T-cell (primary cell): Measurements from ENCODE around the gene RUNX3. TPM values are rescaled to one million over a fixed set of nuclear protein-coding genes. Genes with fewer than 3 reads are reported as not detected.

Experiments used
- ATAC-seq, 4 experiments: fragments of 200-7000 bp in 3 of 4; fragments of 150-1000 bp in 1 of 4; cut with Tn5 transposase; replicated peaks in 1 of 4; 1 replicate in 3 of 4; 2 replicates in 1 of 4; pipeline ENCODE4 v1.10.0; 2021; ENCODE audit warnings: moderate library complexity in 3 of 4, mild to moderate bottlenecking in 2 of 4, moderate number of reproducible peaks in 1 of 4
- CTCF ChIA-PET, 2 donors: fragments of 300-600 bp; sonication (Branson Sonifier 250); formaldehyde crosslinking; loops; one replicate each; lab custom pipeline; 2022; ENCODE audit warnings: antibody characterized with exemption in 2 of 2; lab: Charles Lee
- POLR2A ChIA-PET, 2 donors: fragments of 300-600 bp; sonication (Branson Sonifier 250); formaldehyde crosslinking; loops; one replicate each; lab custom pipeline; 2022; ENCODE audit warnings: antibody characterized with exemption in 2 of 2; lab: Charles Lee
- DNase-seq, 35 experiments: peaks; one replicate each; pipeline versions ENCODE4 v3.0.0 to v3.0.0-alpha.2; 2013 to 2023
- H3K27ac ChIP-seq: one replicate; pipeline ENCODE4 v1.5.1; 2013; ENCODE audit warnings: low read length
- H3K27me3 ChIP-seq, 2 experiments: replicated peaks in 1 of 2; 1 replicate in 1 of 2; 2 replicates in 1 of 2; pipeline versions ENCODE4 v1.6.1 to v1.7.0; 2013; ENCODE audit warnings: low read length in 1 of 2, mixed read lengths in 1 of 2; ENCODE audit not compliant: control insufficient read depth in 2 of 2, insufficient read depth in 2 of 2; ENCODE audit errors: extremely low read depth in 1 of 2
- H3K36me3 ChIP-seq, 2 donors: 1 replicate in 1 of 2; 2 replicates in 1 of 2; pipeline versions ENCODE4 v1.6.1 to v1.7.0; 2013; ENCODE audit warnings: low read length in 1 of 2; ENCODE audit not compliant: control insufficient read depth in 2 of 2, insufficient read depth in 1 of 2; ENCODE audit errors: extremely low read depth in 1 of 2
- H3K4me1 ChIP-seq, 2 experiments: 1 replicate in 1 of 2; 2 replicates in 1 of 2; pipeline versions ENCODE4 v1.6.1 to v1.7.0; 2013; ENCODE audit warnings: low read length in 2 of 2, mixed read lengths in 1 of 2; ENCODE audit not compliant: insufficient read depth in 2 of 2, control insufficient read depth in 1 of 2; ENCODE audit errors: extremely low read depth in 1 of 2
- H3K4me3 ChIP-seq, 2 donors: 1 replicate in 1 of 2; 2 replicates in 1 of 2; pipeline versions ENCODE4 v1.5.1 to v1.7.0; 2013; ENCODE audit warnings: mild to moderate bottlenecking in 2 of 2, low read length in 1 of 2, moderate library complexity in 1 of 2; ENCODE audit not compliant: control insufficient read depth in 1 of 2; ENCODE audit errors: extremely low read depth in 1 of 2
- H3K9me3 ChIP-seq: 2 replicates; pipeline ENCODE4 v1.7.0; 2013
- H3K27ac Mint-ChIP-seq, 2 donors: one replicate each; pipeline ENCODE4 v1.8.0; 2020 to 2021; ENCODE audit warnings: mild to moderate bottlenecking in 2 of 2, mixed read lengths in 2 of 2
- H3K27me3 Mint-ChIP-seq, 2 donors: one replicate each; pipeline ENCODE4 v1.8.0; 2021 to 2022; ENCODE audit warnings: mixed read lengths in 2 of 2
- H3K36me3 Mint-ChIP-seq: one replicate; pipeline ENCODE4 v1.8.0; 2021; ENCODE audit warnings: mixed read lengths
- H3K4me1 Mint-ChIP-seq, 3 donors: one replicate each; pipeline ENCODE4 v1.8.0; 2020 to 2022; ENCODE audit warnings: mixed read lengths in 3 of 3, mild to moderate bottlenecking in 1 of 3
- H3K4me3 Mint-ChIP-seq, 3 donors: one replicate each; pipeline ENCODE4 v1.8.0; 2020 to 2022; ENCODE audit warnings: mild to moderate bottlenecking in 3 of 3, mixed read lengths in 3 of 3, moderate library complexity in 3 of 3
- H3K9me3 Mint-ChIP-seq, 3 donors: one replicate each; pipeline ENCODE4 v1.8.0; 2020 to 2022; ENCODE audit warnings: mixed read lengths in 3 of 3
- WGBS: methylation state at CpG from one replicate; pipeline ENCODE4 v1.1.5; 2013; ENCODE audit warnings: missing lambda C conversion rate; ENCODE audit not compliant: insufficient coverage; 5-methylcytosine and 5-hydroxymethylcytosine counted together
- total RNA-seq, 35 experiments: library from RNA in 6 of 35; stranded (reverse) in 6 of 35; fragments of 120-200 nt in 1 of 35; gene quantifications; one replicate each; pipeline versions ENCODE4 v1.2.1 to v1.2.4 and lab custom pipeline; 2013 to 2026

The RUNX3 gene
- total RNA-seq, 5 donors from 2014 or later (not counting 1 experiment from before 2014, with no cell fraction given) = 140 to 220 (median 145) TPM

GRCh38 chr1:24961334-24961733, 31.3 kb upstream of the RUNX3 start:
- Mint-ChIP-seq H3K4me1 (peaks cover 86 to 92% (median 90%) of the 10 kb centered on the region in 3 donors), H3K9me3 (no peaks in the 10 kb centered on the region), H3K27ac (peak overlapping the region; percentile 70 to 91), H3K36me3 (no peaks in the 10 kb centered on the region), H3K4me3 (peak overlapping the region; percentile 55 to 80 (median 73)), H3K27me3 (no peaks in the 10 kb centered on the region)
- H3K36me3 ChIP-seq = peaks cover 0 to 3% of the 10 kb centered on the region in 2 donors
- H3K9me3 ChIP-seq = no peaks in the 10 kb centered on the region
- CTCF ChIA-PET = interaction anchor here in 1 of 2 donors (1.3 kb wide), 1 partner anchor 76 kb away, joined by 4 read pairs; no protein-coding TSS in a partner anchor
- no peak overlapping the region for H3K4me3 ChIP-seq
- no peaks in the 10 kb centered on the region for H3K27me3 ChIP-seq
- 74% methylated on average over 6 of the region's 7 CpGs for WGBS
- H3K4me1 ChIP-seq = peaks cover 26 to 100% of the 10 kb centered on the region in 2 experiments
- H3K27ac ChIP-seq = no peak overlapping the region
- POLR2A ChIA-PET = no interaction called here
- no peak for DNase-seq
- ATAC-seq = no peak

- no peak overlapping the region for H3K4me3 Mint-ChIP-seq
- Histone ChIP-seq H3K9me3 (no peaks in the 10 kb centered on the region), H3K4me3 (no peak overlapping the region), H3K27ac (no peak overlapping the region), H3K4me1 (peaks cover 32 to 100% of the 10 kb centered on the region in 2 experiments), H3K27me3 (no peaks in the 10 kb centered on the region), H3K36me3 (peaks cover 3 to 4% of the 10 kb centered on the region in 2 donors)
- H3K27me3 Mint-ChIP-seq = no peaks in the 10 kb centered on the region
- no peaks in the 10 kb centered on the region for H3K9me3 Mint-ChIP-seq
- peaks cover 86 to 91% (median 91%) of the 10 kb centered on the region in 3 donors for H3K4me1 Mint-ChIP-seq
- H3K36me3 Mint-ChIP-seq = no peaks in the 10 kb centered on the region
- 90% methylated on average over 10 of the region's 11 CpGs for WGBS
- CTCF ChIA-PET = interaction anchor here in 1 of 2 donors (1.3 kb wide), 1 partner anchor 77 kb away, joined by 4 read pairs; no protein-coding TSS in a partner anchor
- DNase-seq (no peak), ATAC-seq (no peak)
- POLR2A ChIA-PET = no interaction called here
- peak overlapping the region; percentile 52 to 73 for H3K27ac Mint-ChIP-seq
Measured at GRCh38 chr1:24960071-24960801, 30.2 kb upstream of the RUNX3 start.

- H3K9me3 Mint-ChIP-seq = no peaks in the 10 kb centered on the region
- no peaks in the 10 kb centered on the region for H3K27me3 ChIP-seq
- H3K4me1 ChIP-seq = peaks cover 35 to 100% of the 10 kb centered on the region in 2 experiments
- no peak overlapping the region for H3K4me3 ChIP-seq
- no peaks in the 10 kb centered on the region for H3K27me3 Mint-ChIP-seq
- no peaks in the 10 kb centered on the region for H3K9me3 ChIP-seq
- 94% methylated on average over 8 of the region's 8 CpGs for WGBS
- H3K4me3 Mint-ChIP-seq = no peak overlapping the region
- peaks cover 86 to 91% (median 91%) of the 10 kb centered on the region in 3 donors for H3K4me1 Mint-ChIP-seq
- peak overlapping the region; percentile 52 to 73 for H3K27ac Mint-ChIP-seq
- no peak for DNase-seq
- H3K36me3 ChIP-seq = peaks cover 3 to 4% of the 10 kb centered on the region in 2 donors
- ATAC-seq = no peak
- no peak overlapping the region for H3K27ac ChIP-seq
- ChIA-PET POLR2A (no interaction called here), CTCF (no interaction called here)
- H3K36me3 Mint-ChIP-seq = no peaks in the 10 kb centered on the region
Measured at GRCh38 chr1:24959623-24959975, 29.5 kb upstream of the RUNX3 start.

- no peaks in the 10 kb centered on the region for H3K36me3 Mint-ChIP-seq
- H3K4me1 ChIP-seq = peaks cover 41 to 100% of the 10 kb centered on the region in 2 experiments
- H3K4me3 Mint-ChIP-seq = no peak overlapping the region
- H3K27ac ChIP-seq = no peak overlapping the region
- DNase-seq (no peak), ATAC-seq (no peak)
- H3K4me3 ChIP-seq = no peak overlapping the region
- no peaks in the 10 kb centered on the region for H3K27me3 Mint-ChIP-seq
- no peaks in the 10 kb centered on the region for H3K9me3 ChIP-seq
- H3K27ac Mint-ChIP-seq = peak overlapping the region; percentile 49 to 79
- ChIA-PET CTCF (no interaction called here), POLR2A (no interaction called here)
- H3K9me3 Mint-ChIP-seq = no peaks in the 10 kb centered on the region
- H3K4me1 Mint-ChIP-seq = peaks cover 87 to 92% (median 91%) of the 10 kb centered on the region in 3 donors
- no peaks in the 10 kb centered on the region for H3K27me3 ChIP-seq
- H3K36me3 ChIP-seq = peaks cover 3 to 4% of the 10 kb centered on the region in 2 donors
- WGBS = 96% methylated on average over 19 of the region's 23 CpGs
Measured at GRCh38 chr1:24958766-24959622, 28.9 kb upstream of the RUNX3 start.

GRCh38 chr1:24957808-24958752, 28.0 kb upstream of the RUNX3 start:
- ChIA-PET POLR2A (no interaction called here), CTCF (no interaction called here)
- 89% methylated on average over 13 of the region's 16 CpGs for WGBS
- peaks cover 40 to 100% of the 10 kb centered on the region in 2 experiments for H3K4me1 ChIP-seq
- H3K27me3 ChIP-seq = no peaks in the 10 kb centered on the region
- H3K36me3 ChIP-seq = peaks cover 3 to 4% of the 10 kb centered on the region in 2 donors
- DNase-seq (no peak), ATAC-seq (no peak)
- no peaks in the 10 kb centered on the region for H3K9me3 Mint-ChIP-seq
- no peak overlapping the region for H3K4me3 ChIP-seq
- no peak overlapping the region for H3K4me3 Mint-ChIP-seq
- no peaks in the 10 kb centered on the region for H3K9me3 ChIP-seq
- H3K27ac Mint-ChIP-seq = peak overlapping the region; percentile 65 to 79
- no peak overlapping the region for H3K27ac ChIP-seq
- H3K36me3 Mint-ChIP-seq = no peaks in the 10 kb centered on the region
- no peaks in the 10 kb centered on the region for H3K27me3 Mint-ChIP-seq
- H3K4me1 Mint-ChIP-seq = peaks cover 81 to 89% (median 87%) of the 10 kb centered on the region in 3 donors
